K562 (cell line): Measurements from ENCODE around the gene MAP1LC3A. TPM values are rescaled to one million over a fixed set of nuclear protein-coding genes. Genes with fewer than 3 reads are reported as not detected.

ENCODE experiments used
- BCL6 ChIP-seq: fragments of 250-450 bp; sonication (Bioruptor Pico); IDR thresholded peaks from 2 replicates; pipeline ENCODE4 v1.4.0; 2020
- C11orf30 ChIP-seq: fragments of 450-650 bp; IDR thresholded peaks from 2 replicates; pipeline ENCODE4 v1.6.1; 2016; ENCODE audit warnings: low read depth, mild to moderate bottlenecking
- EGR1 ChIP-seq: fragments of 450-650 bp; conservative IDR thresholded peaks from 2 replicates; pipeline ENCODE4 v1.6.1; 2017; ENCODE audit warnings: mild to moderate bottlenecking
- ELF1 ChIP-seq: fragments of 200-800 bp; sonication (Bioruptor generic); IDR thresholded peaks from 2 replicates; pipeline ENCODE4 v1.6.1; 2016; ENCODE audit warnings: missing genetic modification characterization, missing compliant biosample characterization
- HMGN3 ChIP-seq: IDR thresholded peaks from 2 replicates; pipeline ENCODE4 v1.6.1; 2011; ENCODE audit warnings: borderline replicate concordance, low read depth, mild to moderate bottlenecking, mixed read lengths, low read length; ENCODE audit not compliant: insufficient read length; ENCODE audit errors: extremely low read depth
- NR3C1 ChIP-seq: sonication (generic); formaldehyde crosslinking; IDR thresholded peaks from 2 replicates; pipeline ENCODE4 v1.8.1; 2022; ENCODE audit warnings: missing genetic modification reagents
- PKNOX1 ChIP-seq: fragments of 450-650 bp; IDR thresholded peaks from 2 replicates; pipeline ENCODE4 v1.6.1; 2016
- PRDM10 ChIP-seq: fragments of 450-650 bp; IDR thresholded peaks from 2 replicates; pipeline ENCODE4 v1.6.1; 2018; ENCODE audit not compliant: partially characterized antibody
- RBM22 ChIP-seq: fragments of 200-400 bp; formaldehyde crosslinking; IDR thresholded peaks from 2 replicates; pipeline ENCODE4 v1.6.1; 2018; ENCODE audit warnings: low read length, low read depth; ENCODE audit not compliant: poor library complexity, severe bottlenecking
- RUNX1 ChIP-seq: sonication (generic); IDR thresholded peaks from 2 replicates; pipeline ENCODE4 v1.6.1; 2016; ENCODE audit warnings: antibody characterized with exemption, low read depth
- SAP30 ChIP-seq: fragments of 200-600 bp; sonication (generic); IDR thresholded peaks from 2 replicates; pipeline ENCODE4 v1.6.1; 2012; ENCODE audit warnings: borderline replicate concordance, low read depth, mild to moderate bottlenecking, moderate library complexity, low read length, control low read depth, inconsistent platforms; ENCODE audit not compliant: insufficient read depth, poor library complexity, severe bottlenecking
- SREBF1 ChIP-seq: fragments of 150-350 bp; IDR thresholded peaks from 2 replicates; pipeline ENCODE4 v1.6.1; 2014; ENCODE audit warnings: antibody characterized with exemption, low read depth, low read length, borderline replicate concordance
- TAF9B ChIP-seq: fragments of 450-650 bp; IDR thresholded peaks from 2 replicates; pipeline ENCODE4 v1.6.1; 2018; ENCODE audit warnings: mild to moderate bottlenecking; ENCODE audit not compliant: partially characterized antibody
- TCF7L2 ChIP-seq: fragments of 150-350 bp; IDR thresholded peaks from 2 replicates; pipeline ENCODE4 v1.6.1; 2016; ENCODE audit warnings: low read depth, mild to moderate bottlenecking, low read length, moderate library complexity
- ZBTB7A ChIP-seq: IDR thresholded peaks from 2 replicates; pipeline ENCODE4 v1.6.1; 2011; ENCODE audit warnings: low read depth, mild to moderate bottlenecking, low read length, moderate library complexity, borderline replicate concordance; ENCODE audit not compliant: control insufficient read depth
- ZHX1 ChIP-seq: fragments of 150-350 bp; conservative IDR thresholded peaks from 2 replicates; pipeline ENCODE4 v1.6.1; 2014; ENCODE audit warnings: low read length
- ZNF583 ChIP-seq: fragments of 250-450 bp; sonication (Bioruptor Pico); IDR thresholded peaks from 2 replicates; pipeline ENCODE4 v1.4.0; 2020
- polyA plus RNA-seq, 8 experiments: library from polyadenylated mRNA; depleted of rRNA in 4 of 8; stranded (reverse) in 5 of 8; unstranded in 3 of 8; fragments of >200 nt; fragmentation: Nextera tagmentation in 2 of 8; fragmentation: Illumina TruSeq in 1 of 8; extraction: Ambion mirVana in 2 of 8; extraction: Trizol in 1 of 8; gene quantifications; 2 replicates each; pipeline versions ENCODE4 v1.2.1 to v1.2.3, GENCODE V29; 2011 to 2014; ENCODE audit warnings: inconsistent platforms in 1 of 8, missing spikeins in 1 of 8
- total RNA-seq, 7 experiments: library from RNA; depleted of rRNA in 6 of 7; stranded (reverse); fragments of >200 nt in 6 of 7; fragmentation: Illumina TruSeq in 2 of 7; extraction: Trizol in 2 of 7; gene quantifications; 2 replicates each; pipeline versions ENCODE4 v1.2.1 to v1.2.3, GENCODE V29; 2011 to 2021; ENCODE audit warnings: low replicate concordance in 1 of 7
- TF ChIP-seq, protein P1 (sequence below): fragments of 200-800 bp; sonication (Bioruptor generic); IDR thresholded peaks from 2 replicates; pipeline ENCODE4 v1.6.1; 2017; ENCODE audit warnings: missing genetic modification characterization, missing compliant biosample characterization

The MAP1LC3A gene
- total and polyA plus RNA-seq, 9 of the 15 experiments (the other 6 are each of a cell fraction or from before 2014, with no cell fraction given): 0.27 to 0.38 TPM; not detected in 7

DNA sequence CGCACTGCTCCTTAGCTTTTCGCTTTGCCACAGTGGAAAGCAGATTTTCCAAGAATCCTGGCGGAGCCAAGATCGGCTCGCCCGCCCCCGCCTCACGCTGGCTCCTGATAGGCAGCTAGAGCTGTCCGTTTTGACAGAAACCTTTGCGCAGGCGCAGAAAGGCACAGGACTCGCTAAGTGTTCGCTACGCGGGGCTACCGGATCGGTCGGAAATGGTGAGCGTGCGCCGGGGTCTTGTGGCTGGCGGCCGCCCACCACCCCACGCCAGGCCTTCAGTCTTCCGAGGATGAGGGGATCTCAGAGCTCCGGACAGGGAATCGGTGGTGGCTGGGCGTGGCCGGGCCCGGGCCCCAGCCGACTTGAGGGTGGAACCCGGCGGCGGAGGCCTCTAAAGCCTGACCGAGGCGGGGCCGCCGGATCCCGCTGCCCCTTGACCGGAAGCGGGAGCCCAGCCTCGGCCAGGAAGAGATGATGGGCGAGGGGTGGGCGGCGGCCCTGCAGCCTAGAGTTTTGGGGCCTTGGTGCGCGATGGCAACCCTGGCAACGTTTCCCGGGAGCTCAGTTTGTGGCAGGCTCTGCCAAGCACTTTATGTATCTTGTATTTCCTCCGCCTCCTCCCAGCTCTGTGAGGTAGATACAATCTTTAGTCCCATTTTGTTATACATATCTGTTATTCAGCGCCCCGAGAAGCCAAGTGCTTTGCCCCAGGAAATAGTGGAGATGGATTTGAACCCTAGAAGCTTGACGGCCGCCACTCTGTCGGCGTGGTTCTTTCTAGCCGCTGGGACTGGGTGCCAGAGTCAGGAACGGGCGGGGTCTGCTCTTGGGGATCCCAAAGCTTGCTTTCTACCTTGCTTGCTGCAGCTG is 42.0 kb upstream of the MAP1LC3A start, which contains the start of gene DYNLRB1 (continued):
- peak; percentile 20 for TF ChIP-seq SAP30
- no peak for TF ChIP-seq SREBF1
- no peak; the same call in 1 of the 2 replicates for TF ChIP-seq RUNX1
- TF ChIP-seq, protein P1, sequence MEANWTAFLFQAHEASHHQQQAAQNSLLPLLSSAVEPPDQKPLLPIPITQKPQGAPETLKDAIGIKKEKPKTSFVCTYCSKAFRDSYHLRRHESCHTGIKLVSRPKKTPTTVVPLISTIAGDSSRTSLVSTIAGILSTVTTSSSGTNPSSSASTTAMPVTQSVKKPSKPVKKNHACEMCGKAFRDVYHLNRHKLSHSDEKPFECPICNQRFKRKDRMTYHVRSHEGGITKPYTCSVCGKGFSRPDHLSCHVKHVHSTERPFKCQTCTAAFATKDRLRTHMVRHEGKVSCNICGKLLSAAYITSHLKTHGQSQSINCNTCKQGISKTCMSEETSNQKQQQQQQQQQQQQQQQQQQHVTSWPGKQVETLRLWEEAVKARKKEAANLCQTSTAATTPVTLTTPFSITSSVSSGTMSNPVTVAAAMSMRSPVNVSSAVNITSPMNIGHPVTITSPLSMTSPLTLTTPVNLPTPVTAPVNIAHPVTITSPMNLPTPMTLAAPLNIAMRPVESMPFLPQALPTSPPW (CRISPR knock-in tag): peak; percentile 84
- TF ChIP-seq C11orf30: peak; percentile 71
- no peak for TF ChIP-seq NR3C1 (CRISPR knock-in tag)
- peak; percentile 73 for TF ChIP-seq HMGN3
- no peak for TF ChIP-seq TCF7L2
- TF ChIP-seq PKNOX1: peak; percentile 99
- TF ChIP-seq TAF9B: peak; percentile 74
- TF ChIP-seq ZHX1: no peak
- TF ChIP-seq RBM22: peak; percentile 94
- TF ChIP-seq ZNF583 (CRISPR knock-in tag): no peak
- peak; percentile 70 for TF ChIP-seq PRDM10
- peak; percentile 79 for TF ChIP-seq ELF1
- TF ChIP-seq BCL6: no peak
- peak; percentile 93 for TF ChIP-seq EGR1
- TF ChIP-seq ZBTB7A: peak; percentile 92
